Ishikawa (cell line): ENCODE measurements around the gene PSME2.
A peak's percentile ranks its signal among the peaks of the same experiment; 100 is the strongest.

Experiments used
- CEBPB ChIP-seq: IDR thresholded peaks from 2 replicates; pipeline ENCODE4 v1.6.1; 2012
- CREB1 ChIP-seq: IDR thresholded peaks from 2 replicates; pipeline ENCODE4 v1.6.1; 2012; ENCODE audit warnings: low read depth
- EGR1 ChIP-seq: IDR thresholded peaks from 2 replicates; pipeline ENCODE4 v1.6.1; 2012
- EP300 ChIP-seq: IDR thresholded peaks from 2 replicates; pipeline ENCODE4 v1.6.1; 2012; ENCODE audit warnings: borderline replicate concordance
- FOXM1 ChIP-seq: IDR thresholded peaks from 2 replicates; pipeline ENCODE4 v1.6.1; 2012; ENCODE audit warnings: low read depth, borderline replicate concordance
- RAD21 ChIP-seq: IDR thresholded peaks from 2 replicates; pipeline ENCODE4 v1.6.1; 2012; ENCODE audit warnings: low read depth
- TAF1 ChIP-seq: IDR thresholded peaks from 2 replicates; pipeline ENCODE4 v1.6.1; 2012; ENCODE audit warnings: low read depth, mild to moderate bottlenecking
- TEAD4 ChIP-seq: IDR thresholded peaks from 2 replicates; pipeline ENCODE4 v1.6.1; 2012
- YY1 ChIP-seq: IDR thresholded peaks from 2 replicates; pipeline ENCODE4 v1.6.1; 2012; ENCODE audit warnings: low read depth
- ZBTB7A ChIP-seq: IDR thresholded peaks from 2 replicates; pipeline ENCODE4 v1.6.1; 2012; ENCODE audit warnings: low read depth
- TF ChIP-seq, protein P1 (sequence below): IDR thresholded peaks from 2 replicates; pipeline ENCODE4 v1.6.1; 2012
- TF ChIP-seq, protein P2 (sequence below): IDR thresholded peaks from 2 replicates; pipeline ENCODE4 v1.6.1; 2012; ENCODE audit warnings: low read depth, mild to moderate bottlenecking
- TF ChIP-seq, protein P3 (sequence below): IDR thresholded peaks from 2 replicates; pipeline ENCODE4 v1.6.1; 2012

DNA sequence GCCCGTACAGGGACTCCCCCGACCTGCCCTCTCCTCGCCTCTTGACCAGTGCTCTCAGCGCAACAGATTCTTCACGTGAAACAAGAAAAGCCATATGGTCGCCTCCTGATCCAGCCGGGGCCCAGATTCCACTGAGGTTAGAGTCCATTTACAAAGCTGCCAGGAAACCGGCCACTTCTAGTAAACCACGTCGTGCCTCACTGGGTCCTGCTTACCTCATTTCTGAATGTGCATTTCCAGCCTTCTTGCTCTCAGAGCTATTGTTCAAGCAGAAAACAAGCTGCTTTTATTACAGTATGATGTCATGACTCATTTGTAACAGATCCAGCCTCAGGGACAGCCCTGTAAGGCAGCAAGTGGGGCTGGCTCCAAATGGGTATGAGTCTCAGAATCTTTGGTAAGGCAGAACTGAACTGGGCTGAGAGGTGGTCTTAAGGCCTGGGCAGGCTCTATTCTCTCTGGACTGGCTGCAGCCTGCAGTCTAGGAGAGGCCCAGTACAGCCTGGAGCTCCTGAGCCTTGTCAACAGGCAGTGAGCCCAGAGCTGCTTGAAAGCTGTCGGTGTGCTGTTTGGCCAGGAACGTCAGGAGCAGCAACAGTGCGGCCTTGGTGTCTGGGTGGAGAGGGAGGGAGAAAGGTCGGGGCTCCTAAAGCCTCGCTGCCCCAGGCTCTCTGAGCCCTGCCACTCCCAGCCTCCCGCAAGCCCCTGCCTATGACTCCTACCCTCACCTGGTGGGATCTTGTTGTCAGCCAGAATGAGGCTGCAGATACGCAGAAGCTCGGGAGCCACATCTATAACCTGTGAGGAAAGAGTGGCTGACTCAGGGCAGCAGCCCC is 33.8 kb upstream of the PSME2 start:
- TF ChIP-seq, protein P1, sequence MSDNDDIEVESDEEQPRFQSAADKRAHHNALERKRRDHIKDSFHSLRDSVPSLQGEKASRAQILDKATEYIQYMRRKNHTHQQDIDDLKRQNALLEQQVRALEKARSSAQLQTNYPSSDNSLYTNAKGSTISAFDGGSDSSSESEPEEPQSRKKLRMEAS: no peak
- TF ChIP-seq EP300 (no peak), TAF1 (no peak), EGR1 (no peak), RAD21 (no peak), CEBPB (no peak), CREB1 (peak; percentile 66; the same call in 1 of the 2 replicates), YY1 (no peak), ZBTB7A (no peak), TEAD4 (no peak), FOXM1 (no peak)
- TF ChIP-seq, protein P2, sequence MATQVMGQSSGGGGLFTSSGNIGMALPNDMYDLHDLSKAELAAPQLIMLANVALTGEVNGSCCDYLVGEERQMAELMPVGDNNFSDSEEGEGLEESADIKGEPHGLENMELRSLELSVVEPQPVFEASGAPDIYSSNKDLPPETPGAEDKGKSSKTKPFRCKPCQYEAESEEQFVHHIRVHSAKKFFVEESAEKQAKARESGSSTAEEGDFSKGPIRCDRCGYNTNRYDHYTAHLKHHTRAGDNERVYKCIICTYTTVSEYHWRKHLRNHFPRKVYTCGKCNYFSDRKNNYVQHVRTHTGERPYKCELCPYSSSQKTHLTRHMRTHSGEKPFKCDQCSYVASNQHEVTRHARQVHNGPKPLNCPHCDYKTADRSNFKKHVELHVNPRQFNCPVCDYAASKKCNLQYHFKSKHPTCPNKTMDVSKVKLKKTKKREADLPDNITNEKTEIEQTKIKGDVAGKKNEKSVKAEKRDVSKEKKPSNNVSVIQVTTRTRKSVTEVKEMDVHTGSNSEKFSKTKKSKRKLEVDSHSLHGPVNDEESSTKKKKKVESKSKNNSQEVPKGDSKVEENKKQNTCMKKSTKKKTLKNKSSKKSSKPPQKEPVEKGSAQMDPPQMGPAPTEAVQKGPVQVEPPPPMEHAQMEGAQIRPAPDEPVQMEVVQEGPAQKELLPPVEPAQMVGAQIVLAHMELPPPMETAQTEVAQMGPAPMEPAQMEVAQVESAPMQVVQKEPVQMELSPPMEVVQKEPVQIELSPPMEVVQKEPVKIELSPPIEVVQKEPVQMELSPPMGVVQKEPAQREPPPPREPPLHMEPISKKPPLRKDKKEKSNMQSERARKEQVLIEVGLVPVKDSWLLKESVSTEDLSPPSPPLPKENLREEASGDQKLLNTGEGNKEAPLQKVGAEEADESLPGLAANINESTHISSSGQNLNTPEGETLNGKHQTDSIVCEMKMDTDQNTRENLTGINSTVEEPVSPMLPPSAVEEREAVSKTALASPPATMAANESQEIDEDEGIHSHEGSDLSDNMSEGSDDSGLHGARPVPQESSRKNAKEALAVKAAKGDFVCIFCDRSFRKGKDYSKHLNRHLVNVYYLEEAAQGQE: no peak
- TF ChIP-seq, protein P3, sequence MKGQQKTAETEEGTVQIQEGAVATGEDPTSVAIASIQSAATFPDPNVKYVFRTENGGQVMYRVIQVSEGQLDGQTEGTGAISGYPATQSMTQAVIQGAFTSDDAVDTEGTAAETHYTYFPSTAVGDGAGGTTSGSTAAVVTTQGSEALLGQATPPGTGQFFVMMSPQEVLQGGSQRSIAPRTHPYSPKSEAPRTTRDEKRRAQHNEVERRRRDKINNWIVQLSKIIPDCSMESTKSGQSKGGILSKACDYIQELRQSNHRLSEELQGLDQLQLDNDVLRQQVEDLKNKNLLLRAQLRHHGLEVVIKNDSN: no peak
